Stomach (tissue), 4 donors: ENCODE results near the gene FCN2.

Experiments
- POLR2A ChIP-seq, 4 donors: fragments of 450-650 bp; IDR thresholded peaks; one replicate each; pipeline ENCODE4 v1.6.1; 2016; ENCODE audit warnings: antibody characterized with exemption in 4 of 4, control low read depth in 2 of 4, mild to moderate bottlenecking in 1 of 4, moderate library complexity in 1 of 4
- POLR2AphosphoS5 ChIP-seq, 3 donors: sonication (generic); formaldehyde crosslinking; IDR thresholded peaks; one replicate each; pipeline ENCODE4 v1.6.1; 2016; ENCODE audit warnings: antibody characterized with exemption in 3 of 3
- TF ChIP-seq, protein P1 (sequence below), 7 experiments: fragments of 450-650 bp in 4 of 7; fragments of 200-600 bp in 3 of 7; sonication (generic) in 3 of 7; IDR thresholded peaks; one replicate each; pipeline ENCODE4 v1.5.1; 2016 to 2019; ENCODE audit warnings: antibody characterized with exemption in 7 of 7, control low read depth in 2 of 7, mild to moderate bottlenecking in 1 of 7

DNA sequence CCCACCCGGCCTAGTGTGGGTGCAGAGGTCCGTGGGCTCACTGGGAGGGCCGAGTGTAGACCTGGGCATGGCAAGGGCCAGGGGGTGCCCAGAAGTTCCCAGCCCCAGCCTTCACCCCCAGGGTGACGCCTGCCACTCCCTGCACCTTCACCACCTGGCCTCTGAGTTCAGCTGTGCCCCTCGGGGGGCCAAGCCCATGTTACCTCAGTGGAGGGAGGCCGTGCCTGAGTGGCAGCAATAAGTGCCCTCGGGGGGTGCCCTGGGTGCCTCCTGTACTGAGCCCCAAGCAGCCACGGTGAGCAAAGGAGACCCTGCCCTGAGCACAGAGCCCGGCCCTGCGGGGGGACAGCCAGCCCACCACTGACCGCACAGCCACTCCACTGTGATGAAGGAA, 10.3 kb upstream of the FCN2 start:
- TF ChIP-seq, protein P1, sequence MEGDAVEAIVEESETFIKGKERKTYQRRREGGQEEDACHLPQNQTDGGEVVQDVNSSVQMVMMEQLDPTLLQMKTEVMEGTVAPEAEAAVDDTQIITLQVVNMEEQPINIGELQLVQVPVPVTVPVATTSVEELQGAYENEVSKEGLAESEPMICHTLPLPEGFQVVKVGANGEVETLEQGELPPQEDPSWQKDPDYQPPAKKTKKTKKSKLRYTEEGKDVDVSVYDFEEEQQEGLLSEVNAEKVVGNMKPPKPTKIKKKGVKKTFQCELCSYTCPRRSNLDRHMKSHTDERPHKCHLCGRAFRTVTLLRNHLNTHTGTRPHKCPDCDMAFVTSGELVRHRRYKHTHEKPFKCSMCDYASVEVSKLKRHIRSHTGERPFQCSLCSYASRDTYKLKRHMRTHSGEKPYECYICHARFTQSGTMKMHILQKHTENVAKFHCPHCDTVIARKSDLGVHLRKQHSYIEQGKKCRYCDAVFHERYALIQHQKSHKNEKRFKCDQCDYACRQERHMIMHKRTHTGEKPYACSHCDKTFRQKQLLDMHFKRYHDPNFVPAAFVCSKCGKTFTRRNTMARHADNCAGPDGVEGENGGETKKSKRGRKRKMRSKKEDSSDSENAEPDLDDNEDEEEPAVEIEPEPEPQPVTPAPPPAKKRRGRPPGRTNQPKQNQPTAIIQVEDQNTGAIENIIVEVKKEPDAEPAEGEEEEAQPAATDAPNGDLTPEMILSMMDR (IDR thresholded peaks at IDR 0.05) = no peak
- TF ChIP-seq POLR2AphosphoS5 (IDR thresholded peaks at IDR 0.05) (no peak), POLR2A (IDR thresholded peaks at IDR 0.05) (no peak)
